IPS-18a (cell line): Measurements from ENCODE around the gene PRRC2B.
"Not testable (repeated sequence)": the region's sequence is repeated elsewhere in the genome, so short reads cannot be mapped to it uniquely, and the experiment has no call there.

Experiments used
- H3K27ac ChIP-seq: one replicate; pipeline ENCODE4 v1.5.1; 2013; ENCODE audit warnings: low read length
- H3K27me3 ChIP-seq: one replicate; pipeline ENCODE4 v1.6.1; 2013; ENCODE audit warnings: mild to moderate bottlenecking, low read length; ENCODE audit not compliant: control insufficient read depth, insufficient read depth
- H3K36me3 ChIP-seq: one replicate; pipeline ENCODE4 v1.6.1; 2013; ENCODE audit warnings: low read depth, low read length; ENCODE audit not compliant: control insufficient read depth
- H3K4me1 ChIP-seq: one replicate; pipeline ENCODE4 v1.6.1; 2013; ENCODE audit warnings: low read depth, low read length; ENCODE audit not compliant: control insufficient read depth
- H3K4me3 ChIP-seq: one replicate; pipeline ENCODE4 v1.5.1; 2013; ENCODE audit warnings: low read length
- H3K9ac ChIP-seq: one replicate; pipeline ENCODE4 v1.6.1; 2013; ENCODE audit warnings: mild to moderate bottlenecking, low read length, moderate library complexity
- H3K9me3 ChIP-seq: one replicate; pipeline ENCODE4 v1.6.1; 2013; ENCODE audit warnings: low read depth, low read length; ENCODE audit not compliant: control insufficient read depth

PRRC2B gene

GRCh38 chr9:131391504-131391903 lies 2.4 kb upstream of the PRRC2B start:
- H3K9ac ChIP-seq, result no peak overlapping the region
- no peak overlapping the region for H3K4me3 ChIP-seq
- no peaks in the 10 kb centered on the region for H3K36me3 ChIP-seq
- no peaks in the 10 kb centered on the region for H3K27me3 ChIP-seq
- H3K4me1 ChIP-seq, result peaks cover 13% of the 10 kb centered on the region
- H3K27ac ChIP-seq, result no peak overlapping the region
- no peaks in the 10 kb centered on the region for H3K9me3 ChIP-seq

- Histone ChIP-seq H3K27me3 (no peaks in the 10 kb centered on the region), H3K4me1 (peaks cover 33% of the 10 kb centered on the region), H3K9me3 (no peaks in the 10 kb centered on the region), H3K27ac (peak overlapping the region; percentile 90), H3K36me3 (no peaks in the 10 kb centered on the region), H3K9ac (peak overlapping the region; percentile 96), H3K4me3 (peak overlapping the region; percentile 74)
These were observed 724 bp downstream of the PRRC2B start for GRCh38 chr9:131394464-131395156.

GRCh38 chr9:131395157-131396098 lies 1.5 kb downstream of the PRRC2B start:
- Histone ChIP-seq H3K36me3 (no peaks in the 10 kb centered on the region), H3K27ac (peak overlapping the region; percentile 90), H3K9ac (peak overlapping the region; percentile 96), H3K4me3 (peak overlapping the region; percentile 74), H3K4me1 (peaks cover 33% of the 10 kb centered on the region), H3K9me3 (no peaks in the 10 kb centered on the region), H3K27me3 (no peaks in the 10 kb centered on the region)

- H3K27me3 ChIP-seq, H3K9me3 ChIP-seq, H3K27ac ChIP-seq, H3K36me3 ChIP-seq: not testable (repeated sequence)
- Histone ChIP-seq H3K9ac (peak overlapping the region; percentile 96), H3K4me3 (peak overlapping the region; percentile 74), H3K4me1 (peaks cover 33% of the 10 kb centered on the region)
These were observed 2.2 kb downstream of the PRRC2B start for GRCh38 chr9:131396099-131396479.

- Histone ChIP-seq H3K4me1 (peaks cover 33% of the 10 kb centered on the region), H3K9ac (peak overlapping the region; percentile 32), H3K27me3 (no peaks in the 10 kb centered on the region), H3K4me3 (peak overlapping the region; percentile 74), H3K9me3 (no peaks in the 10 kb centered on the region), H3K27ac (peak overlapping the region; percentile 63), H3K36me3 (no peaks in the 10 kb centered on the region)
These were observed 2.7 kb downstream of the PRRC2B start for GRCh38 chr9:131396626-131397025.

- H3K4me3 ChIP-seq, result peak overlapping the region; percentile 74
- H3K9ac ChIP-seq, result peak overlapping the region; percentile 32
- H3K9me3 ChIP-seq, result no peaks in the 10 kb centered on the region
- H3K36me3 ChIP-seq, result no peaks in the 10 kb centered on the region
- H3K4me1 ChIP-seq, result peaks cover 38% of the 10 kb centered on the region
- peak overlapping the region; percentile 63 for H3K27ac ChIP-seq
- no peaks in the 10 kb centered on the region for H3K27me3 ChIP-seq
These were observed 3.4 kb downstream of the PRRC2B start for GRCh38 chr9:131397100-131397790.

- peaks cover 40% of the 10 kb centered on the region for H3K4me1 ChIP-seq
- no peak overlapping the region for H3K27ac ChIP-seq
- H3K9me3 ChIP-seq, result no peaks in the 10 kb centered on the region
- no peak overlapping the region for H3K4me3 ChIP-seq
- H3K36me3 ChIP-seq, result no peaks in the 10 kb centered on the region
- H3K27me3 ChIP-seq, result no peaks in the 10 kb centered on the region
- H3K9ac ChIP-seq, result no peak overlapping the region
These were observed 4.3 kb downstream of the PRRC2B start for GRCh38 chr9:131398204-131398603.

- Histone ChIP-seq H3K36me3 (peaks cover 3% of the 10 kb centered on the region), H3K4me1 (peaks cover 50% of the 10 kb centered on the region), H3K4me3 (no peak overlapping the region), H3K9ac (no peak overlapping the region), H3K9me3 (no peaks in the 10 kb centered on the region), H3K27ac (no peak overlapping the region), H3K27me3 (no peaks in the 10 kb centered on the region)
These were observed 6.1 kb downstream of the PRRC2B start for GRCh38 chr9:131399972-131400371.

- no peaks in the 10 kb centered on the region for H3K27me3 ChIP-seq
- H3K36me3 ChIP-seq, result peaks cover 3% of the 10 kb centered on the region
- H3K4me3 ChIP-seq, result no peak overlapping the region
- H3K4me1 ChIP-seq, result peaks cover 57% of the 10 kb centered on the region
- H3K9ac ChIP-seq, result no peak overlapping the region
- no peak overlapping the region for H3K27ac ChIP-seq
- H3K9me3 ChIP-seq, result no peaks in the 10 kb centered on the region
These were observed 6.7 kb downstream of the PRRC2B start for GRCh38 chr9:131400627-131401026.

- H3K27ac ChIP-seq, result no peak overlapping the region
- H3K36me3 ChIP-seq, result peaks cover 3% of the 10 kb centered on the region
- peaks cover 60% of the 10 kb centered on the region for H3K4me1 ChIP-seq
- no peaks in the 10 kb centered on the region for H3K27me3 ChIP-seq
- H3K9me3 ChIP-seq, result no peaks in the 10 kb centered on the region
- H3K9ac ChIP-seq, result no peak overlapping the region
- H3K4me3 ChIP-seq, result peak overlapping the region; percentile 38
These were observed 8.2 kb downstream of the PRRC2B start for GRCh38 chr9:131402073-131402472.

- Histone ChIP-seq H3K4me3 (peak overlapping the region; percentile 38), H3K27ac (peak overlapping the region; percentile 60), H3K4me1 (peaks cover 60% of the 10 kb centered on the region), H3K27me3 (no peaks in the 10 kb centered on the region), H3K9me3 (no peaks in the 10 kb centered on the region), H3K9ac (no peak overlapping the region), H3K36me3 (peaks cover 3% of the 10 kb centered on the region)
These were observed 9.0 kb downstream of the PRRC2B start for GRCh38 chr9:131402738-131403492.
